Peyer's patch (tissue), 4 donors: Measurements from ENCODE around the gene FASTK.

Experiments
- POLR2A ChIP-seq, 2 donors: fragments of 450-650 bp; IDR thresholded peaks; one replicate each; pipeline ENCODE4 v1.5.1; 2017; ENCODE audit warnings: antibody characterized with exemption in 2 of 2, mild to moderate bottlenecking in 2 of 2, moderate library complexity in 2 of 2
- TF ChIP-seq, protein P1 (sequence below), 6 experiments: fragments of 450-650 bp in 4 of 6; fragments of 200-600 bp in 2 of 6; sonication (generic) in 1 of 6; IDR thresholded peaks; one replicate each; pipeline ENCODE4 v1.5.1; 2017 to 2019; ENCODE audit warnings: antibody characterized with exemption in 6 of 6, mild to moderate bottlenecking in 3 of 6, moderate library complexity in 1 of 6

DNA sequence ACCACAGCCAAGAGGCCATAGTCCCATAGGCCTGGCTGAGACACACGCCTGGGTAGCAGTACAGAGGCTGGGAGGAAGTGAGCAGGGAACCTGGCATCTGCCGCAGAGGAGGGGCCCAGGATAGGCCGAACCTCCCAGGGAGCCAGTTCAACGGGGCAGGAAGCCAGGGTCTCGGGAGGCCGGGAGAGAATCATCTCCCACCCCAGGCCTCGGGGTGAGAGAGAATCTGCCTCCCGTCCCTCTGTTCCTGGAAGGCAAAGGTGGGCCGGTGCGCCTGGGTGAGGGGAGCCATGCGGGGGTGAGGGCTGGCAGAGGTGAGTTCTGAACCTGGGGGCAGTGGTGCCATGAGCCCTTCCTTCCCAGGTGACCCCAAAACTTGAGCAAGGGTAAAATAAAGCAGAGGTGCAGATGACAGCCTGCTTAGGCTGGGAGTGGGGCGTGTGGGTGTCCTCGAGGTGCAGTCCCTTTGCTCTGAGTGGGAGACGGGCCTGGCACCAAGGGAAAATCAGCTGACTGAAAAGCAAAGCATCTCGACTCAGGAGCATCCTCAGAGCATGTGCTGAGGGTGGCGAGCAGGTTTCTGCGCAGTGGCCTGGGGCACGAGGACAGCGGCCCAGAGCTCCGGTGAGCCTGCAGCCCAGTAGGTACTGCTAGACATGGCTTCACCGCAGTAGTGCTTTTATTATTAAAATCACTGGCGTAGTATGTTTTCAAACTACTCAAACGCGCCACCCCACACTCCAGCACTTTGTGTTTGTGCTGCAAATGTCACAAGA, 21.2 kb upstream of the FASTK start:
- TF ChIP-seq, protein P1, sequence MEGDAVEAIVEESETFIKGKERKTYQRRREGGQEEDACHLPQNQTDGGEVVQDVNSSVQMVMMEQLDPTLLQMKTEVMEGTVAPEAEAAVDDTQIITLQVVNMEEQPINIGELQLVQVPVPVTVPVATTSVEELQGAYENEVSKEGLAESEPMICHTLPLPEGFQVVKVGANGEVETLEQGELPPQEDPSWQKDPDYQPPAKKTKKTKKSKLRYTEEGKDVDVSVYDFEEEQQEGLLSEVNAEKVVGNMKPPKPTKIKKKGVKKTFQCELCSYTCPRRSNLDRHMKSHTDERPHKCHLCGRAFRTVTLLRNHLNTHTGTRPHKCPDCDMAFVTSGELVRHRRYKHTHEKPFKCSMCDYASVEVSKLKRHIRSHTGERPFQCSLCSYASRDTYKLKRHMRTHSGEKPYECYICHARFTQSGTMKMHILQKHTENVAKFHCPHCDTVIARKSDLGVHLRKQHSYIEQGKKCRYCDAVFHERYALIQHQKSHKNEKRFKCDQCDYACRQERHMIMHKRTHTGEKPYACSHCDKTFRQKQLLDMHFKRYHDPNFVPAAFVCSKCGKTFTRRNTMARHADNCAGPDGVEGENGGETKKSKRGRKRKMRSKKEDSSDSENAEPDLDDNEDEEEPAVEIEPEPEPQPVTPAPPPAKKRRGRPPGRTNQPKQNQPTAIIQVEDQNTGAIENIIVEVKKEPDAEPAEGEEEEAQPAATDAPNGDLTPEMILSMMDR (IDR thresholded peaks at IDR 0.05) = no peak
- TF ChIP-seq POLR2A (IDR thresholded peaks at IDR 0.05) = no peak
